Stimulated activated CD8-positive, alpha-beta memory T cell treated with anti-CD3 and anti-CD28 coated beads, Interleukin-2, amount 100 ng/mL, for 48 hours (primary cell): ENCODE measurements around the gene PTPRN2.

Source experiments
- DNase-seq, 2 donors: peaks; one replicate each; pipeline ENCODE4 v3.0.0-alpha.2; 2020; ENCODE audit warnings: low read depth in 2 of 2

PTPRN2 gene

GRCh38 chr7:157818701-157819454, 768.7 kb downstream of the PTPRN2 start:
- DNase-seq: no peak

- DNase-seq: no peak
Measured at GRCh38 chr7:157817944-157818700, 769.5 kb downstream of the PTPRN2 start.

GRCh38 chr7:157817433-157817832, 770.2 kb downstream of the PTPRN2 start:
- DNase-seq: no peak

- DNase-seq: no peak
Measured at GRCh38 chr7:157816526-157817250, 770.9 kb downstream of the PTPRN2 start.

- no peak for DNase-seq
Measured at GRCh38 chr7:157816086-157816485, 771.5 kb downstream of the PTPRN2 start.

- no peak for DNase-seq
Measured at GRCh38 chr7:157815706-157816022, 772.0 kb downstream of the PTPRN2 start.

- DNase-seq: no peak
Measured at GRCh38 chr7:157814931-157815705, 772.5 kb downstream of the PTPRN2 start.

GRCh38 chr7:157813741-157814661, 773.6 kb downstream of the PTPRN2 start:
- no peak for DNase-seq

GRCh38 chr7:157813053-157813452, 774.6 kb downstream of the PTPRN2 start:
- DNase-seq: no peak

GRCh38 chr7:157811946-157812345, 775.7 kb downstream of the PTPRN2 start:
- DNase-seq: no peak

- DNase-seq: no peak
Measured at GRCh38 chr7:157809863-157810851, 777.5 kb downstream of the PTPRN2 start.

- DNase-seq: no peak
Measured at GRCh38 chr7:157809154-157809862, 778.3 kb downstream of the PTPRN2 start.

GRCh38 chr7:157808042-157808441, 779.6 kb downstream of the PTPRN2 start:
- DNase-seq: no peak

GRCh38 chr7:157807510-157807909, 780.1 kb downstream of the PTPRN2 start:
- no peak for DNase-seq

GRCh38 chr7:157806711-157807110, 780.9 kb downstream of the PTPRN2 start:
- no peak for DNase-seq

GRCh38 chr7:157805713-157806112, 781.9 kb downstream of the PTPRN2 start:
- no peak for DNase-seq

GRCh38 chr7:157803906-157804305, 783.7 kb downstream of the PTPRN2 start:
- DNase-seq: no peak

- no peak for DNase-seq
Measured at GRCh38 chr7:157801971-157802675, 785.5 kb downstream of the PTPRN2 start.
